GM19025 (cell line): ENCODE results near the gene THSD4.
"Not testable (repeated sequence)": the region's sequence is repeated elsewhere in the genome, so short reads cannot be mapped to it uniquely, and the experiment has no call there.

Source experiments
- ATAC-seq: cut with Tn5 transposase; IDR thresholded peaks from one replicate; pipeline ENCODE4 v1.9.1; 2021; ENCODE audit warnings: mild to moderate bottlenecking, low read depth, moderate library complexity; ENCODE audit not compliant: unreplicated experiment

Gene THSD4

GRCh38 chr15:71245588-71245987 is 130.3 kb downstream of the THSD4 start:
- no peak for ATAC-seq

GRCh38 chr15:71248386-71248785 is 133.1 kb downstream of the THSD4 start:
- no peak for ATAC-seq

GRCh38 chr15:71249986-71250385 is 134.7 kb downstream of the THSD4 start:
- ATAC-seq, result no peak

GRCh38 chr15:71250936-71251583 is 135.8 kb downstream of the THSD4 start:
- no peak for ATAC-seq

GRCh38 chr15:71251584-71252043 is 136.3 kb downstream of the THSD4 start:
- ATAC-seq, result no peak

- no peak for ATAC-seq
Observed at GRCh38 chr15:71252044-71252739, 136.9 kb downstream of the THSD4 start.

GRCh38 chr15:71252740-71253047 is 137.4 kb downstream of the THSD4 start:
- ATAC-seq, result no peak

GRCh38 chr15:71254491-71254890 is 139.2 kb downstream of the THSD4 start:
- ATAC-seq, result no peak

GRCh38 chr15:71256934-71257664 is 141.8 kb downstream of the THSD4 start:
- no peak for ATAC-seq

GRCh38 chr15:71259866-71260265 is 144.6 kb downstream of the THSD4 start:
- ATAC-seq, result no peak

- ATAC-seq, result no peak
Observed at GRCh38 chr15:71261418-71261817, 146.1 kb downstream of the THSD4 start.

- no peak for ATAC-seq
Observed at GRCh38 chr15:71261909-71262308, 146.6 kb downstream of the THSD4 start.

GRCh38 chr15:71262599-71262998 is 147.3 kb downstream of the THSD4 start:
- ATAC-seq, result no peak

GRCh38 chr15:71265606-71266005 is 150.3 kb downstream of the THSD4 start:
- ATAC-seq, result not testable (repeated sequence)

GRCh38 chr15:71271327-71271726 is 156.1 kb downstream of the THSD4 start:
- no peak for ATAC-seq

GRCh38 chr15:71272932-71273331 is 157.7 kb downstream of the THSD4 start:
- no peak for ATAC-seq

- no peak for ATAC-seq
Observed at GRCh38 chr15:71273731-71274447, 158.6 kb downstream of the THSD4 start.

- ATAC-seq, result no peak
Observed at GRCh38 chr15:71274448-71274798, 159.2 kb downstream of the THSD4 start.

GRCh38 chr15:71275098-71275497 is 159.8 kb downstream of the THSD4 start:
- ATAC-seq, result no peak

GRCh38 chr15:71275566-71276335 is 160.5 kb downstream of the THSD4 start:
- ATAC-seq, result no peak

GRCh38 chr15:71276336-71276665 is 161.0 kb downstream of the THSD4 start:
- no peak for ATAC-seq
